HepG2 (cell line): Measurements from ENCODE around the gene MITF. TPM values are rescaled to one million over a fixed set of nuclear protein-coding genes. Genes with fewer than 3 reads are reported as not detected.

Source experiments
- NR2F1 ChIP-seq, 2 experiments: fragments of 450-650 bp in 1 of 2; formaldehyde crosslinking in 1 of 2; IDR thresholded peaks; 2 replicates each; pipeline versions ENCODE4 v1.5.0 to v1.6.1; 2016 to 2020; ENCODE audit warnings: mild to moderate bottlenecking in 1 of 2, missing compliant biosample characterization in 1 of 2, missing genetic modification reagents in 1 of 2, moderate library complexity in 1 of 2
- ZFP36L1 ChIP-seq: sonication (generic); formaldehyde crosslinking; IDR thresholded peaks from 2 replicates; pipeline ENCODE4 v1.8.0; 2022; ENCODE audit warnings: mild to moderate bottlenecking, missing genetic modification reagents, moderate library complexity
- polyA plus RNA-seq, 8 experiments: library from polyadenylated mRNA; depleted of rRNA in 3 of 8; stranded (reverse) in 7 of 8; unstranded in 1 of 8; fragments of >200 nt; fragmentation: Illumina TruSeq in 4 of 8; extraction: Trizol in 4 of 8; gene quantifications; 2 replicates each; pipeline versions ENCODE4 v1.2.1 to v1.2.3, GENCODE V29; 2011 to 2016; ENCODE audit warnings: low read depth in 4 of 8, missing spikeins in 1 of 8, mixed read lengths in 1 of 8; ENCODE audit not compliant: insufficient read depth in 1 of 8
- total RNA-seq, 5 experiments: library from RNA; depleted of rRNA; stranded (reverse); fragments of >200 nt; fragmentation: Illumina TruSeq; extraction: Trizol; gene quantifications; 2 replicates each; pipeline ENCODE4 v1.2.3, GENCODE V29; 2016; ENCODE audit warnings: low read depth in 1 of 5
- TF ChIP-seq, protein P1 (sequence below): sonication (generic); formaldehyde crosslinking; conservative IDR thresholded peaks from 2 replicates; pipeline ENCODE4 v1.4.0; 2020; ENCODE audit warnings: missing genetic modification reagents
- TF ChIP-seq, protein P2 (sequence below): sonication (generic); formaldehyde crosslinking; IDR thresholded peaks from 2 replicates; pipeline ENCODE4 v1.5.0; 2020; ENCODE audit warnings: mild to moderate bottlenecking, missing genetic modification reagents, borderline replicate concordance
- TF ChIP-seq, protein P3 (sequence below): fragments of 450-650 bp; IDR thresholded peaks from 2 replicates; pipeline ENCODE4 v1.6.1; 2017
- TF ChIP-seq, protein P4 (sequence below), 2 experiments: sonication (generic) in 1 of 2; formaldehyde crosslinking in 1 of 2; IDR thresholded peaks; 2 replicates each; pipeline versions ENCODE4 v1.4.0 to v1.6.1; 2016 to 2020; ENCODE audit warnings: borderline replicate concordance in 1 of 2, low read depth in 1 of 2, mild to moderate bottlenecking in 1 of 2, missing genetic modification reagents in 1 of 2

The MITF gene
- total and polyA plus RNA-seq, 2 of the 13 experiments (the other 11 are each of a cell fraction or from before 2014, with no cell fraction given), result 0.12 to 0.38 TPM

DNA sequence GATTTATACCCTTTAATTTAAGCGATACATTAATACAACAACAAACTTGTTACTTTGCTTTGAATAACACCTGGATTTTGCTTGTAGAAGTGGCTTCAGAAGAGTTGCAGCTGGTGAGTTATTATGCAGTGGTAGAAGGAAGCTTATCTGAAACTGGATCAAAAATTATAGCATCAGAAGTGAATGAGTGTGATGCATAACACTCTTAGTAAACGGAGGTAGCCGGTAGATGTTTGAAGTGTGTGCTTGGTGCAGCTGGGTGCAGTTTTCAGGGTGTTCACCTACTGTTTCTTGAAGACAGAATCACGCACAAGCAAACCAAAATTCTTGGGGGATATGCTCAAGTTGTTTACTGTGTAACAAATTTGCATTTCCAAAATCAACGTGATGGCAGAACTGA lies 103.1 kb downstream of the MITF start (continued):
- no peak for TF ChIP-seq NR2F1 (CRISPR knock-in tag; IDR thresholded peaks at IDR 0.05)
- TF ChIP-seq, protein P1, sequence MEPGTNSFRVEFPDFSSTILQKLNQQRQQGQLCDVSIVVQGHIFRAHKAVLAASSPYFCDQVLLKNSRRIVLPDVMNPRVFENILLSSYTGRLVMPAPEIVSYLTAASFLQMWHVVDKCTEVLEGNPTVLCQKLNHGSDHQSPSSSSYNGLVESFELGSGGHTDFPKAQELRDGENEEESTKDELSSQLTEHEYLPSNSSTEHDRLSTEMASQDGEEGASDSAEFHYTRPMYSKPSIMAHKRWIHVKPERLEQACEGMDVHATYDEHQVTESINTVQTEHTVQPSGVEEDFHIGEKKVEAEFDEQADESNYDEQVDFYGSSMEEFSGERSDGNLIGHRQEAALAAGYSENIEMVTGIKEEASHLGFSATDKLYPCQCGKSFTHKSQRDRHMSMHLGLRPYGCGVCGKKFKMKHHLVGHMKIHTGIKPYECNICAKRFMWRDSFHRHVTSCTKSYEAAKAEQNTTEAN, result no peak
- TF ChIP-seq, protein P2, sequence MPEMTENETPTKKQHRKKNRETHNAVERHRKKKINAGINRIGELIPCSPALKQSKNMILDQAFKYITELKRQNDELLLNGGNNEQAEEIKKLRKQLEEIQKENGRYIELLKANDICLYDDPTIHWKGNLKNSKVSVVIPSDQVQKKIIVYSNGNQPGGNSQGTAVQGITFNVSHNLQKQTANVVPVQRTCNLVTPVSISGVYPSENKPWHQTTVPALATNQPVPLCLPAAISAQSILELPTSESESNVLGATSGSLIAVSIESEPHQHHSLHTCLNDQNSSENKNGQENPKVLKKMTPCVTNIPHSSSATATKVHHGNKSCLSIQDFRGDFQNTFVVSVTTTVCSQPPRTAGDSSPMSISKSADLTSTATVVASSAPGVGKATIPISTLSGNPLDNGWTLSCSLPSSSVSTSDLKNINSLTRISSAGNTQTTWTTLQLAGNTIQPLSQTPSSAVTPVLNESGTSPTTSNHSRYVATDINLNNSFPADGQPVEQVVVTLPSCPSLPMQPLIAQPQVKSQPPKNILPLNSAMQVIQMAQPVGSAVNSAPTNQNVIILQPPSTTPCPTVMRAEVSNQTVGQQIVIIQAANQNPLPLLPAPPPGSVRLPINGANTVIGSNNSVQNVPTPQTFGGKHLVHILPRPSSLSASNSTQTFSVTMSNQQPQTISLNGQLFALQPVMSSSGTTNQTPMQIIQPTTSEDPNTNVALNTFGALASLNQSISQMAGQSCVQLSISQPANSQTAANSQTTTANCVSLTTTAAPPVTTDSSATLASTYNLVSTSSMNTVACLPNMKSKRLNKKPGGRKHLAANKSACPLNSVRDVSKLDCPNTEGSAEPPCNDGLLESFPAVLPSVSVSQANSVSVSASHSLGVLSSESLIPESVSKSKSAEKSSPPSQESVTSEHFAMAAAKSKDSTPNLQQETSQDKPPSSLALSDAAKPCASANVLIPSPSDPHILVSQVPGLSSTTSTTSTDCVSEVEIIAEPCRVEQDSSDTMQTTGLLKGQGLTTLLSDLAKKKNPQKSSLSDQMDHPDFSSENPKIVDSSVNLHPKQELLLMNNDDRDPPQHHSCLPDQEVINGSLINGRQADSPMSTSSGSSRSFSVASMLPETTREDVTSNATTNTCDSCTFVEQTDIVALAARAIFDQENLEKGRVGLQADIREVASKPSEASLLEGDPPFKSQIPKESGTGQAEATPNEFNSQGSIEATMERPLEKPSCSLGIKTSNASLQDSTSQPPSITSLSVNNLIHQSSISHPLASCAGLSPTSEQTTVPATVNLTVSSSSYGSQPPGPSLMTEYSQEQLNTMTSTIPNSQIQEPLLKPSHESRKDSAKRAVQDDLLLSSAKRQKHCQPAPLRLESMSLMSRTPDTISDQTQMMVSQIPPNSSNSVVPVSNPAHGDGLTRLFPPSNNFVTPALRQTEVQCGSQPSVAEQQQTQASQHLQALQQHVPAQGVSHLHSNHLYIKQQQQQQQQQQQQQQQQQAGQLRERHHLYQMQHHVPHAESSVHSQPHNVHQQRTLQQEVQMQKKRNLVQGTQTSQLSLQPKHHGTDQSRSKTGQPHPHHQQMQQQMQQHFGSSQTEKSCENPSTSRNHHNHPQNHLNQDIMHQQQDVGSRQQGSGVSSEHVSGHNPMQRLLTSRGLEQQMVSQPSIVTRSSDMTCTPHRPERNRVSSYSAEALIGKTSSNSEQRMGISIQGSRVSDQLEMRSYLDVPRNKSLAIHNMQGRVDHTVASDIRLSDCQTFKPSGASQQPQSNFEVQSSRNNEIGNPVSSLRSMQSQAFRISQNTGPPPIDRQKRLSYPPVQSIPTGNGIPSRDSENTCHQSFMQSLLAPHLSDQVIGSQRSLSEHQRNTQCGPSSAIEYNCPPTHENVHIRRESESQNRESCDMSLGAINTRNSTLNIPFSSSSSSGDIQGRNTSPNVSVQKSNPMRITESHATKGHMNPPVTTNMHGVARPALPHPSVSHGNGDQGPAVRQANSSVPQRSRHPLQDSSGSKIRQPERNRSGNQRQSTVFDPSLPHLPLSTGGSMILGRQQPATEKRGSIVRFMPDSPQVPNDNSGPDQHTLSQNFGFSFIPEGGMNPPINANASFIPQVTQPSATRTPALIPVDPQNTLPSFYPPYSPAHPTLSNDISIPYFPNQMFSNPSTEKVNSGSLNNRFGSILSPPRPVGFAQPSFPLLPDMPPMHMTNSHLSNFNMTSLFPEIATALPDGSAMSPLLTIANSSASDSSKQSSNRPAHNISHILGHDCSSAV (CRISPR knock-in tag), result no peak
- TF ChIP-seq, protein P3, sequence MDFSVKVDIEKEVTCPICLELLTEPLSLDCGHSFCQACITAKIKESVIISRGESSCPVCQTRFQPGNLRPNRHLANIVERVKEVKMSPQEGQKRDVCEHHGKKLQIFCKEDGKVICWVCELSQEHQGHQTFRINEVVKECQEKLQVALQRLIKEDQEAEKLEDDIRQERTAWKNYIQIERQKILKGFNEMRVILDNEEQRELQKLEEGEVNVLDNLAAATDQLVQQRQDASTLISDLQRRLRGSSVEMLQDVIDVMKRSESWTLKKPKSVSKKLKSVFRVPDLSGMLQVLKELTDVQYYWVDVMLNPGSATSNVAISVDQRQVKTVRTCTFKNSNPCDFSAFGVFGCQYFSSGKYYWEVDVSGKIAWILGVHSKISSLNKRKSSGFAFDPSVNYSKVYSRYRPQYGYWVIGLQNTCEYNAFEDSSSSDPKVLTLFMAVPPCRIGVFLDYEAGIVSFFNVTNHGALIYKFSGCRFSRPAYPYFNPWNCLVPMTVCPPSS, result no peak
- no peak for TF ChIP-seq ZFP36L1
- TF ChIP-seq, protein P4, sequence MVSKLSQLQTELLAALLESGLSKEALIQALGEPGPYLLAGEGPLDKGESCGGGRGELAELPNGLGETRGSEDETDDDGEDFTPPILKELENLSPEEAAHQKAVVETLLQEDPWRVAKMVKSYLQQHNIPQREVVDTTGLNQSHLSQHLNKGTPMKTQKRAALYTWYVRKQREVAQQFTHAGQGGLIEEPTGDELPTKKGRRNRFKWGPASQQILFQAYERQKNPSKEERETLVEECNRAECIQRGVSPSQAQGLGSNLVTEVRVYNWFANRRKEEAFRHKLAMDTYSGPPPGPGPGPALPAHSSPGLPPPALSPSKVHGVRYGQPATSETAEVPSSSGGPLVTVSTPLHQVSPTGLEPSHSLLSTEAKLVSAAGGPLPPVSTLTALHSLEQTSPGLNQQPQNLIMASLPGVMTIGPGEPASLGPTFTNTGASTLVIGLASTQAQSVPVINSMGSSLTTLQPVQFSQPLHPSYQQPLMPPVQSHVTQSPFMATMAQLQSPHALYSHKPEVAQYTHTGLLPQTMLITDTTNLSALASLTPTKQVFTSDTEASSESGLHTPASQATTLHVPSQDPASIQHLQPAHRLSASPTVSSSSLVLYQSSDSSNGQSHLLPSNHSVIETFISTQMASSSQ (IDR thresholded peaks at IDR 0.05; ENCODE audit: low read depth), result no peak
- TF ChIP-seq, protein P4 (CRISPR knock-in tag; IDR thresholded peaks at IDR 0.05; ENCODE audit: borderline replicate concordance), result no peak
